NCI-H146 treated with DMSO at 0.1 percent for 48 hours (cell line): ENCODE results near the gene ASH1L.
"Not testable (repeated sequence)": the region's sequence is repeated elsewhere in the genome, so short reads cannot be mapped to it uniquely, and the experiment has no call there.

ENCODE experiments used
- DNase-seq: peaks from one replicate; lab custom pipeline; 2025; ENCODE audit not compliant: unreplicated experiment; lab: John Stamatoyannopoulos, UW

Gene ASH1L

DNA sequence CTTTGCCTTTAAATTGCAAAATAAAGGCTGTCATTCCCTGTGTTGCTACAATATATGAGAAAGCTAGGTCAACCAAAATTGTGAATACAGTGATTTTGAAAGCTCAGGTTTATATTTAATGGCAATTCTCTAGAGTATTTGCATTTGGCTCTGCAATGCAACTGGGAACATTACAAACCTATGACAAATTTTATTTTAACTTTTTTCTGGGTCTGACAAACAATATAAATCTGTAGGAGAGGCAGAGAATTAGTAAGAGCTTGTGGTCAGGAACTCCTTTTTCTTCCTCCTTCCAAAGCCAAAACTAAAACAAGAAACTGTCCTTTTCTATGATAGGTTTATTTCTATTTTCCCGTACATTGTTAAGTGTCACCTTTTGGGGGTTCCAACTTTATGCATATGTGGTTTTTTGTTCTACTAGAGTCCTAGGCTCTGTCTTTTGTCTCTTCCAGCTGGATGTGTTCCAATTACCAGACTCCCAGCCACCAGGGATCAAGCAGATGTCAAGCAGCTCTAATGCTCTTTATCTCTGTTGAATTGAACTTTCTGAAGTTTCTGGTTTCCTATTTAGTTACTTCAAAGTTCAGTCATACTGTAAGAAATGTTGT lies 106.9 kb downstream of the ASH1L start:
- no peak for DNase-seq

DNA sequence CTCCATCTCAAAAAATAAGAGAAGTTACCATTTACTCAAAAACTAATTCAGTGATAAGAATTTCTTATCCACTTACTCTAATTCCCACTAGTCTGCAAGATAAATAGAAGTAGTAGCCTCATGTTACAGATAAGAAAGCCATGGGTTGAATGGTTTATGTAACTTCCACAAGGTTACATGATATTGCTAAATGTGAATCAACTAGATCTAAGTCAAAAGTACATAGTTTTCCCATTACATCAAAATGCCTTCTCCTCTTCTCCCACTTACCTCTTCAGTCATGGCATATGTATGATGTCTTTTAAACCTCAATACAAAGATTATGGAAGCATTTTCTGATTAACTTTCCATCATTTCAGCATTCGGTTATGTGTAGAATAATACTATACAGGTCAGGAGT lies 108.5 kb downstream of the ASH1L start:
- no peak for DNase-seq

DNA sequence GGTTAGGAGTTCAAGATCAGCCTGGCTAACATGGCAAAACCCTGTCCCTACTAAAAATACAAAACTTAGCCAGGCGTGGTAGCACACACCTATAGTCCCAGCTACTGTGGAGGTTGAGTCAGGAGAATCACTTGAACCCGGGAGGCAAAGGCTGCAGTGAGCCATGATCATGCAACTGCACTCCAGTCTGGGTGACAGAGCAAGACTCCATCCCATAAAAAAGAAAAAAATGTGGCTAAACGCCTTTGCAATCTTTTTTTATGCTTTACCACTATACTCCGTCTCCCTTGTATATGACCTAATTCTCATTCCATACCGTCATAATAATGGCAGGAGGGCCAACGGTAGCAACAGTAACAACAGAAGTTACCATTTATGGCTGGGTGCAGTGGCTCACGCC lies 109.5 kb downstream of the ASH1L start:
- no peak for DNase-seq

DNA sequence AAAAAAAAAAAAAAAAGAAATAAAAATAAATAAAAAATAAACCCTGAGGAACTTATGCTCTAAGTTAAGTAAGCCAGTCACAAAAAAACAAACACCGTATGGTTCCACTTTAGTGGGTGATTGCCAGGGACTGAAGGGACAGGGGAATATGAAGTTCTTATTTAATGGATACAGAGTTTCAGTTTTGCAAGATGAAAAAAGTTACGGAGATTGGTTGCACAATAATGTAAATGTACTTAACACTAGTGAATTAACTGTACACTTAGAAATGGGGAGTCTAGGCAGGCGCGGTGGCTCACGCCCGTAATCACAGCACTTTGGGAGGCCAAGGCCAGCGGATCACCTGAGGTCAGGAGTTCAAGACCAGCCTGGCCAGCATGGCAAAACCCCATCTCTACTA lies 111.4 kb downstream of the ASH1L start:
- DNase-seq, result no peak

DNA sequence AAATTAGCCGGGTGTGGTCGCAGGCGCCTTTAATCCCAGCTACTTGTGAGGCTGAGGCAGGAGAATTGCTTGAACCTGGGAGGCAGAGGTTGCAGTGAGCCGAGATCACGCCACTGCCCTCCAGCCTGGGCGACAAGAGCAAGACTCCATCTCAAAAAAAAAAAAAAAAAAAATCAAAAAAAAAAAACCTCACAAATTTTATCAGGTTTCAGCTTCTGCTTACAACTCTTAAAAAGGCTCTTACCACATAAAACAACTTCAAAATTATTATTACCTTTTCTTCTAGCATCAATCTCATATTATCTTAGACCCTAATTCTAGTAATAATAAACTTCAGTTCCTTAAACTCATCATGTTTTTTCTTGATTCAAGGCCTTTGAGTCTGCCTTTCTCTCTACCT lies 120.2 kb downstream of the ASH1L start:
- not testable (repeated sequence) for DNase-seq

DNA sequence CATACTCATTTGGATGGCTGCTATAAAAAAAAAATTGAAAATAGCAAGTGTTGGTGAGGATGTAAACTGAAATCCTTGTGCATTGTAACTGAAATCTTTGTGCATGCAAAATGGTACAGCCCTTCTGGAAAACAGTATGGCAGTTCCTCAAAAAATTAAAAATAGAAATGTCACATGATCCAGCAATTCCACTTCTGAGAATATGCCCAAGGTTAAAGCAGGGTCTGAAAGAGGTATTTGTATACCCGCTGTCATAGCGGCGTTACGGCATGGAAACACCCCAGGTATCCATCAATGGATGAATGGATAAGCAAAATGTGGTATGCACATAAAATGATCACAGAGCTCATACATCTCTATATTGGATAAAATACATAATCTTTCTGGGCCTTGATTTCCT lies 125.2 kb downstream of the ASH1L start:
- DNase-seq, result no peak

DNA sequence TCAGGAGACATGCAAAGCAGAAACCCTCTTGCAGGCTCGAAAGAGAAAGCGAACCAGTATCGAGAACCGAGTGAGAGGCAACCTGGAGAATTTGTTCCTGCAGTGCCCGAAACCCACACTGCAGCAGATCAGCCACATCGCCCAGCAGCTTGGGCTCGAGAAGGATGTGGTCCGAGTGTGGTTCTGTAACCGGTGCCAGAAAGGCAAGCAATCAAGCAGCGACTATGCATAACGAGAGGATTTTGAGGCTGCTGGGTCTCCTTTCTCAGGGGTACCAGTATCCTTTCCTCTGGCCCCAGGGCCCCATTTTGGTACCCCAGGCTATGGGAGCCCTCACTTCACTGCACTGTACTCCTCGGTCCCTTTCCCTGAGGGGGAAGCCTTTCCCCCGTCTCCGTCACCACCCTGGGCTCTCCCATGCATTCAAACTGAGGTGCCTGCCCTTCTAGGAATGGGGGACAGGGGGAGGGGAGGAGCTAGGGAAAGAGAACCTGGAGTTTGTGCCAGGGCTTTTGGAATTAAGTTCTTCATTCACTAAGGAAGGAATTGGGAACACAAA lies 128.7 kb downstream of the ASH1L start:
- not testable (repeated sequence) for DNase-seq

DNA sequence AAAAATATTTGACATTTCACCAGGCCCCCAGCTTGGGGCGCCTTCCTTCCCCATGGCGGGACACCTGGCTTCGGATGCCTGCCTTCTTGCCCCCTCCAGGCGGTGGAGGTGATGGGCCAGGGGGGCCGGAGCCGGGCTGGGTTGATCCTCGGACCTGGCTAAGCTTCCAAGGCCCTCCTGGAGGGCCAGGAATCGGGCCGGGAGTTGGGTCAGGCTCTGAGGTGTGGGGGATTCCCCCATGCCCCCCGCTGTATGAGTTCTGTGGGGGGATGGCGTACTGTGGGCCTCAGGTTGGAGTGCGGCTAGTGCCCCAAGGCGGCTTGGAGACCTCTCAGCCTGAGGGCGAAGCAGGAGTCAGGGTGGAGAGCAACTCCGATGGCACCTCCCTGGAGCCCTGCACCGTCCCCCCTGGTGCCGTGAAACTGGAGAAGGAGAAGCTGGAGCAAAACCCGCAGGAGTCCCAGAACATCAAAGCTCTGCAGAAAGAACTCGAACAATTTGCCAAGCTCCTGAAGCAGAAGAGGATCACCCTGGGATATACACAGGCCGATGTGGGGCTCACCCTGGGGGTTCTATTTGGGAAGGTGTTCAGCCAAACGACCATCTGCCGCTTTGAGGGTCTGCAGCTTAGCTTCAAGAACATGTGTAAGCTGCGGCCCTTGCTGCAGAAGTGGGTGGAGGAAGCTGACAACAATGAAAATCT lies 129.3 kb downstream of the ASH1L start:
- not testable (repeated sequence) for DNase-seq

DNA sequence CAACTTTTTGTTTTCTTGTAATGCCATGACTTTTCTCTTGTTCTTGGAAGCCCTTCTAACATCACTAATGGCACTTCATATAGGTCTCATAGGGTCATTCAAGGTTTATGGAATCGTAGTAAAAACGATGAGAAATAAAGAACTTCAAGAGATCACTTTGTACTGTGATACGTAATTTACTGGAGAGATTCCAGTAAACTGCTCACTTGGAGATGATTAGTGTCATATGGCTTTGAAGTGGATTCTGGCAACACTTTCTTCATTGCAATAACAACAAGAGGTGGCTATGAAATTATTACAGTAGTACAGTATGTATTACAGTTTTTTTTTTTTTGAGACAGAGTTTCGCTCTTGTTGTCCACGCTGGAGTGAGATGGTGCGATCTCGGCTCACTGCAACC lies 138.5 kb downstream of the ASH1L start:
- no peak for DNase-seq

DNA sequence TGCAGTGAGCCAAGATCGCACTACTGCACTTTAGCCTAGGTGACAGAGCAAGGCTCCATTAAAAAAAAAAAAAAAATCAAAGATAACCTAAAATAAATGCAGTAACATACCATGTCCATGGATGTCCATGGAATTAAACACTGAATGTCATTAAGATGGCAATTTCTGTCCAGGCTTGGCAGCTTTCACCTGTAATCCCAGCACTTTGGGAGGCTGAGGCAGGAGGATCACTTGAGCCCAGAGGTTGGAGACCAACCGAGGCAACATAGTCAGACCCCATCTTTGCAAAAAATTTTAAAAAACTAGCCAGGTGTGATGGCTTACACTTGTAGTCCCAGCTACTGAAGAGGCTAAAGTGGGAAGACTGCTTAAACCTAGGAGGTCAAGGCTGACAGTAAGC lies 141.8 kb downstream of the ASH1L start:
- no peak for DNase-seq

DNA sequence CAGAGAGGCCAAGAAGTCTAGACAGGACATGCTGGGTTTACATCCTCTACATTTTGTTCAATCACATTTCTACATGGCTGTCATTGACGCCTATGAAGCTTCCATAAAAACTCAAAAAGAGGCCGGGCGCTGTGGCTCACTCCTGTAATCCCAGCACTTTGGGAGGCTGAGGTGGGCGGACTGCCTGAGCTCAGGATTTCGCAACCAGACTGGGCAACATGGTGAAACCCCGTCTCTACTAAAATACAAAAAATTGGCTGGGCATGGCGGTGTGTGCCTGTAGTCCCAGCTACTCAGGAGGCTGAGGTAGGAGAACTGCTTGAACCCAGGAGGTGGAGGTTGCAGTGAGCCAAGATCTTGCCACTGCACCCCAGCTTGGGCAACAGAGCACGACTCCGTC lies 150.8 kb downstream of the ASH1L start:
- DNase-seq, result not testable (repeated sequence)

DNA sequence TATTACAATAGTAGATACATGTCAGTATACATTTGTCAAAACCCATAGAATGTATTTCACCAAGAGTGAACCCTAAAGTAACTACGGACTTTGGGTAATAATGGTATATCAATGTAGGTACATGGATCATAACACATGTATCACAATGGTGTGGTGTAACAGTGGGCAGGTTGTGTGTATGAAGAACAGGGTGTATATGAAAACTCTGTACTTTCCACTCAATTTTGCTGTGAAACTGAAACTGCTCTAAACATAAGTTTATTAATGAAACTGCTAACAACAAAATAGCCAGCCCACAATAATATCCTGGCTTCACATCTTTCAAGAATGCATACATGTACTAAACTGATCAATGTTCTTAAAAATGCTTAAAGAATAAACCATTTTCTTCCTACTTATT lies 151.7 kb downstream of the ASH1L start:
- DNase-seq, result no peak

DNA sequence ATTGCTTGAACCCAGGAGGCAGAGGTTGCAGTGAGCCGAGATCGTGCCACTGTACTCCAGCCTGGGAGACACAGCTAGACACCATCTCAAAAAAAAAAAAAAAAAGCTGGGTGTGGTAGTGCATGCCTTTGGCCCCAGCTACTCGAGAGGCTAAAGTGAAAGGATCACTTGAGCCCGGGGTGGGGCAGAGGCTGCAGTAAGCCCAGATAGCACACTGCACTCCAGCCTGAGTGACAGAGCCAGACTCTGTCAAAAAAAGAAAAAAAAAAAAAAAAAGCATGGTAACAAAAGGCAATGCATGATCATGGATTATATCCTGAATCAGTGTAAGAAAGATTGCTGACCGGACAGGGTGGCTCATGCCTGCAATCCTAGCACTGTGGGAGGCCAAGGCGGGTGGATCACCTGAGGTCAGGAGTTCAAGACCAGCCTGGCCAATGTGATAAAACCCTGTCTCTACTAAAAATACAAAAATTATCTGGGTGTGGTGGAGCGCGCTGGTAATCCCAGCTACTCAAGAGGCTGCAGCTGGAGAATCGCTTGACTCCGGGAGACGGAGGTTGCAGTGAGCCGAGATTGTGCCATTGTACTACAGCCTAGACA lies 165.6 kb downstream of the ASH1L start:
- DNase-seq, result no peak

DNA sequence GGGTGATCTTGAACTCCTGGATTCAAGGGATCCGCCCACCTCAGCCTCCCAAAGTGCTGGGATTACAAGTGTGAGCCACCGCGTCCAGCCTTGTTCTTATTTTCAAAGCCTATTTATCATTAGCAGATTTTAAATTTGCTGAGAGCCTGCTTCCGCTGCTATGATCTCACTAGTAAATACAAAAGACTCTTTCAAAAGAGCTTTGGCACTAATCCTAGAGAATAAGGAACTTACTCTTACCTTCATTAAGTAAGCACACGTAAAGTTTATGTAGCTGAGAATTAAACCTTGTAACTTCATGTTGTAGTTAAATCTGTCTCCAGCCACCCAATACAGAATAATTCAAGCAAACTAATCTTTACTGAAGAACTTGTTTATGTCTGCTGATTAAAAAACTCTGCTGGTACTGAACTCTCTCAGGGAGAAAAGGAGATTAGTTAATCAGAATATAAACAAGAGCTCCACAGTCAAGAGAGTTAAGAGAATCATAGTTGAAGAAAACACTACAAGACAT lies 169.6 kb downstream of the ASH1L start:
- no peak for DNase-seq

DNA sequence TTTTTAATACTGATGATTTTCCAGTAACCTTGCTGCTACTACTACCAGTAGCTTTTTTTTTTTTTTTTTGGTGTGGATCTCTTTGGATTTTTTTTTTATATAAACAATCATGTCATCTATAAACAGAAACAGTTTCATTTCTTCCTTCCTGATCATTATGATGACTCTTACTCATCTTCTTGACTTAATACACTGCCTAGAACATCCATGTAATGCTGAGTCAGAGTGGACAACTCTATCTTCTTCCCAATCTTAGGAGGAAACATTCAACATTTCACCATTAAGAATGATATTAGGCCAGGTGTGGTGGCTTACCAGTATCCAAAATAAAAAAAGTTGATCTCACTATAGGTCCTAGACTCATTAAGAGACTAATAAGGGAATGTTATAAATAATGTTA lies 172.8 kb downstream of the ASH1L start:
- DNase-seq, result no peak

DNA sequence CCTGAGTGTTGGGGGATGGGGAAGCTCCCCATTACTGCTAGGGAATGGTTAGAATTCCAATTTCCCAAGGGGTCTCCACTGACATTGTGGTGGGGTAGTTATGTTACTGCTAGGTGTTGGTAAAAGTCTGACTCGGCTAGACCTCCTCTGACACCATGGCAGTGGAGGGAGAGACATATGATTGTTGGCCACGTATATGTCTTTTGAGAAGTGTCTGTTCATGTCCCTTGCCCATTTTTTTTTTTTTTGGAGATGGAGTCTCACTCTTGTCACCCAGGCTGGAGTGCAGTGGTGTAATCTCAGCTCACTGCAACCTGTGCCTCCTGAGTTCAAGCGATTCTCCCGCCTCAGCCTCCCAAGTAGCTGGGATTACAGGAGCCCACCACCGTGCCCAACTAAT lies 176.8 kb downstream of the ASH1L start:
- not testable (repeated sequence) for DNase-seq

DNA sequence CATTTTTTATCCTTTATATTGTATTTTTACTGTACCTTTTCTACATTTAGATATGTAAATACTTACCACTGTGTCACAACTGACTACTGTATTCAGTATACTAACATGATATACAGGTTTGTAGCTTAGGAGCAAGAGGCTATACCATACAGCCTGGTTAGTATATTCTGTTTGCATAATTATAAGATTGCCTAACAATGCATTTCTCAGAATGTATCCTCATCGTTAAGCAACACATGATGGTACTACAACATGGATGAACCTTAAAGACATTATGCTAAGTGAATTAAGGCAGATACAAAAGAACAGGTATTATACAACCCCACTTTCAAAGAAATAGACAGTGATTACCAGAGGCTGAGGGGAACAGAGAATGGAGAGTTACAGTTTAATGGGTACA lies 179.2 kb downstream of the ASH1L start:
- DNase-seq, result no peak

DNA sequence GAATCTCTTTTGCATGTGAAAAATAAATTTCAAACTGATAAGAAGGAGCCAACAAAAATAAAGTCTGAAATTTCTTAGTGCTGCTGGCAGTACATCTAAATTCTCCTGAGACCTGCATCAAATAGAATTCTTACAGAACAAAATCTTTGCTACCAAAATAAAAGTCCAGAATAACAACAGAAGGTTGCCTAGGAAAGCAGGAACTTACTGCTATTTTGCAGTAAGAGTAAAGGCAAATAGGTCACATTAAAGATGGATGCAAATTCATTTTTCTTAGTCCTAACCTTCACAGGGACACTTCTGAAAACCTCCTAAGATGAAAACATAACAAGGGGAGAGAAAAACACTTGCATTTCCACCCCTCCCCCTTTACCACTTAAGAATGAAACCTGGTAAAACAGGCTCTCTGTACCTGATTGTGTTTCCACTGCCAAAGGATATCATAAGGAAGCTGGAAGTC lies 182.9 kb downstream of the ASH1L start:
- DNase-seq, result no peak

DNA sequence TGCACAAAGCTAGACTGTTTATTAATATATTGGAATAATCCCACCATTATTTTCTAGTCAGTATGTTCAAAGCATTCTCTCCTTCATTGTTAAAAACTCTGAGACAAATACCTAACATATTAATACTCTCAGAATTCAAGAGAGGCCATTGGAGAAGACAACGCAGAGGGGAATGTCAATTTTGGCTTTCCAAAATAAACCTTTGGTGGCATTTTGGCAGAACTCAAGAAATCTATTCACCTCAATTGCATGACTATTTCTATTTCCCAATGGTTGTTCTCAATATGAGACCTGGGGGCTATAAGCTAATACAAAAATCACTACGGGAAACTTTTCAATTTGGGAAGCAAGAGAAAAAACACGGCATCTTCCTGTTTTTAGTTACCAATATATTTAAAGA lies 183.4 kb downstream of the ASH1L start:
- no peak for DNase-seq

DNA sequence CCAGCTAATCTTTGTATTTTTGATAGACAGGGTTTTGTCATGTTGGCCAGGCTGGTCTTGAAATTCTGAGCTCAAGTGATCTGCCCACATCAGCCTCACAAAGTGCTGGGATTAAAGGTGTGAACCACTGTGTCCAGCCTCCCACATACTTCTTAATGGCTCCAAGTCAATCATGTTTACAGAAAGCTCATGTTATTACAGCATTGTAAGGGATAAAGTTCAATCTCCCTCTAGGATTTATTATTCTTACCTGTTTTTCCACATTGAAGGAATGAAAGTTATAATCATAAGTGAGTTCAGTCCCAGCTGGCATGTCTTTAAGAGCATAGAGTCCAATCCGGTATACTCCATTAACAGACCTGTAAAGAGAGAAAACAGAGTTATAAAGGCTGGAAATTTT lies 202.6 kb downstream of the ASH1L start:
- DNase-seq, result no peak

DNA sequence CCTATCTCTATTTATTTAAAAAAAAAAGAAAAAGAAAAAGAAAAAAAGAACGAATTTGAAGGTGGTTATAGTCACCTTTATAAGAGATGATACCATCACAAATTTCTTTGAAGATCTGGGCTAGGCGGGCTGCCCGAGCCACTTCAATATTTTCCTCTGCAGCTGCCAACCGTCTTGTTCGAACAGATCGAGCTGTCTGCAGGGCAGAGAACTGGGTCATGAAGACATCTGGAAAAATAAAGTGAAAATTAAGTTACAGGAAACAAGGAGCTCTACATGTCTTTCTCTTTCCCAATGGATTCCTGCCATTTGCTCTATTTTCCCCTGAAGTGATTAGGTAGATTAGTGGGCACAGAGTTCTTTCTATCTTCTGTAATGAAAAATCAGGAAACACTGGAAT lies 210.0 kb downstream of the ASH1L start:
- DNase-seq, result no peak

DNA sequence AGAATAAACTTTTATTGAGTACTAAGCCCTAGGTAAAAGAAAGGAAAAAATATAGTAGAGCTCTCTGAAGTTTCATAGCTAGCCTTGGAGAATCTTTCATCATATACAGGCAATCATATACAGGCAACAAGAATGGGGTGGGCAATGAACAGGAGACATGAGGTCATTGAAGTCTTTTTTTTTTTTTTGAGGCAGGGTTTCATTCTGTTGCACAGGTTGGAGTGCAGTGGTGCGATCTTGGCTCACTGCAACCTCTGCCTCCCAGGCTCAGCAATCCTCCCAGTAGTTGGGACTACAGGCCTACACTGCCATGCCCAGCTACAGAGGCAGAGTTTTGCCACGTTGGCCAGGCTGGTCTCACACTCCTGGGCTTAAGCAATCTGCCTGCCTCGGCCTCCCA lies 219.8 kb downstream of the ASH1L start:
- no peak for DNase-seq
